ENCODE data around the gene IPO11.

DNA sequence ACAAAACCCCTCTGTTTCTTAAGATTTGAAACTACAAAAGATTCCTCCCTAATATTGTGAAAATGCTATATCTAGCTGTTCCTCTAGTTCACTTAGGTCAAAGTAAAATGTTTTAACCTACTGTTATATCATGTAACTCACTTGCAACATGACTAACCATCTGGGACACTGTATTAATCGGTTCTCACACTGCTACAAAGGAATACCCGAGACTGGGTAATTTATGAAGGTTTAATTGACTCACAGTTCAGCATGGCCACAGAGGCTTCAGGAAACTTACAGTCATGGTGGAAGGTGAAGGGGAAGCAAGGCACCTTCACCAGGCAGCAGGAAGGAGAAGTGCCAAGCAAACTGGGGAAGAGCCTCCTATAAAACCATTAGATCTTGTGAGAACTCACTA, 43.5 kb upstream of the IPO11 start:
- TF ChIP-seq, protein P1, sequence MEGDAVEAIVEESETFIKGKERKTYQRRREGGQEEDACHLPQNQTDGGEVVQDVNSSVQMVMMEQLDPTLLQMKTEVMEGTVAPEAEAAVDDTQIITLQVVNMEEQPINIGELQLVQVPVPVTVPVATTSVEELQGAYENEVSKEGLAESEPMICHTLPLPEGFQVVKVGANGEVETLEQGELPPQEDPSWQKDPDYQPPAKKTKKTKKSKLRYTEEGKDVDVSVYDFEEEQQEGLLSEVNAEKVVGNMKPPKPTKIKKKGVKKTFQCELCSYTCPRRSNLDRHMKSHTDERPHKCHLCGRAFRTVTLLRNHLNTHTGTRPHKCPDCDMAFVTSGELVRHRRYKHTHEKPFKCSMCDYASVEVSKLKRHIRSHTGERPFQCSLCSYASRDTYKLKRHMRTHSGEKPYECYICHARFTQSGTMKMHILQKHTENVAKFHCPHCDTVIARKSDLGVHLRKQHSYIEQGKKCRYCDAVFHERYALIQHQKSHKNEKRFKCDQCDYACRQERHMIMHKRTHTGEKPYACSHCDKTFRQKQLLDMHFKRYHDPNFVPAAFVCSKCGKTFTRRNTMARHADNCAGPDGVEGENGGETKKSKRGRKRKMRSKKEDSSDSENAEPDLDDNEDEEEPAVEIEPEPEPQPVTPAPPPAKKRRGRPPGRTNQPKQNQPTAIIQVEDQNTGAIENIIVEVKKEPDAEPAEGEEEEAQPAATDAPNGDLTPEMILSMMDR (IDR thresholded peaks at IDR 0.05): no peak
- no peak for TF ChIP-seq POLR2AphosphoS5 (IDR thresholded peaks at IDR 0.05)
- TF ChIP-seq POLR2A (IDR thresholded peaks at IDR 0.05): no peak
- TF ChIP-seq EP300 (IDR thresholded peaks at IDR 0.05): no peak

Measured in suprapubic skin (tissue), 4 donors.